Stimulated activated CD4-positive, alpha-beta T cell treated with anti-CD3 and anti-CD28 coated beads, Interleukin-15, amount 100 ng/mL, for 1 hour (primary cell): Measurements from ENCODE around the gene WDR54.
A peak's percentile ranks its signal among the peaks of the same experiment; 100 is the strongest.

Source experiments
- DNase-seq, 2 donors: peaks; one replicate each; pipeline ENCODE4 v3.0.0-alpha.2; 2020; ENCODE audit warnings: low read depth in 1 of 2, low spot score in 1 of 2

Gene WDR54, protein sequence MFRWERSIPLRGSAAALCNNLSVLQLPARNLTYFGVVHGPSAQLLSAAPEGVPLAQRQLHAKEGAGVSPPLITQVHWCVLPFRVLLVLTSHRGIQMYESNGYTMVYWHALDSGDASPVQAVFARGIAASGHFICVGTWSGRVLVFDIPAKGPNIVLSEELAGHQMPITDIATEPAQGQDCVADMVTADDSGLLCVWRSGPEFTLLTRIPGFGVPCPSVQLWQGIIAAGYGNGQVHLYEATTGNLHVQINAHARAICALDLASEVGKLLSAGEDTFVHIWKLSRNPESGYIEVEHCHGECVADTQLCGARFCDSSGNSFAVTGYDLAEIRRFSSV

GRCh38 chr2:74421221-74421870, at the start of gene WDR54, which contains the start of gene C2orf81:
Gene WDR54, plus strand, starts transcription at chr2:74421730. Its CDS starts 424 bp downstream, at chr2:74422154.
Gene C2orf81, minus strand, starts transcription at chr2:74421619. Its CDS starts 59 bp downstream, at chr2:74421560.
- peak; percentile 89 to 91 for DNase-seq

- no peak for DNase-seq
Measured at GRCh38 chr2:74372674-74373073, 48.9 kb upstream of the WDR54 start.

GRCh38 chr2:74373221-74373676, 48.3 kb upstream of the WDR54 start:
- DNase-seq, result no peak

- no peak for DNase-seq
Measured at GRCh38 chr2:74373985-74374384, 47.5 kb upstream of the WDR54 start.

DNA sequence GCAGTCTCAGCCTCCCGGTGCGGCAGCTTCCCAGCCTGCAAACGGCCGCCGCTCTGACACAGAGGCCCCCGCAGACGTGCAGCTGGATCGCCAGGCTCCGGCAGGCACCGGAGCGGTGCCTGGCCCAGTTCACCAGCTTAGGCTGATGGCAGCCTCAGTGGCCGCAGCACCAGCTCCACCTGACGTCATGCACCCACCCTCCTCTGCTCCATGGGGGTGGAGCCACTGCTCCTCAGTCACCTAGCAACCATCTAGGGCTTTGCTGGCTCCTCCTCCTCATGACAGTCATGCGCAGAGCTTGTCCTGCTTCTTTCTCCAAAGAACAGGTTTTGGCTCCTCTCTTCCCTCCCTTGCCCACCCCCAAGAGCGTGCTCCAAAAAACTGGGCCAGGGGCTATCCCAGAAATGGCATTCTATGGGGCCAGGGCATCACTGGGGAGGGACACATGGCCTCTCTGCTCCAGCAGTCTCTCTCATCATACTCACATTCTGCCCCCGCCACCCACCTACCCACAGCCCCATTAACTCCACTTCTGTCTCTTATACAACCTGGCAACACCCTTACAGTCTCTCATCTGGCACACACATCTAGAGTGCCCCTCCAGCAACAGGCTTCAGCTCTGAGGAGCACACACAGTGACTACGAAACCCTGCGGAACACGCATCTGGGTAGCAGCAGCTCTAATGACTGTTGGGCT, 46.9 kb upstream of the WDR54 start:
- no peak for DNase-seq

DNA sequence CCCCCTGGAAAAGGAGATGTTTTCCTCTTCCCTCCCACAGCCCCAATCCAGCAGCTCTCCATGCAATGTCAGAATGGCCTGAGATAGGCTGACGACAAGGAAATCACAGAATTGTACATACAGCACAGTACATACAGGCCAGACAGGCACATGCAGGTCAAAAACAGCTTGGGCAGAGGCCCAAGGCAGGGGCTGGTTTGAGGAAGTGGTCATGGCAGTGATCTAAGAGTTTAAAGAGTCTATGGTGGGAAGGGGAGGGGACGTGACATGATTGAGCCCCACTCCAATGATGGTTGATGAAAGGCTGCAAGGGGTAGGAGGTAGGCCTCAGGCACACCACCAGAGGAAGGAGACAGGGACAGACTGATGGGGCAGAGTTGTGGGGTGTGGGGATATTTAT, 45.7 kb upstream of the WDR54 start:
- DNase-seq, result no peak

GRCh38 chr2:74378007-74378406, 43.5 kb upstream of the WDR54 start:
- no peak for DNase-seq

DNA sequence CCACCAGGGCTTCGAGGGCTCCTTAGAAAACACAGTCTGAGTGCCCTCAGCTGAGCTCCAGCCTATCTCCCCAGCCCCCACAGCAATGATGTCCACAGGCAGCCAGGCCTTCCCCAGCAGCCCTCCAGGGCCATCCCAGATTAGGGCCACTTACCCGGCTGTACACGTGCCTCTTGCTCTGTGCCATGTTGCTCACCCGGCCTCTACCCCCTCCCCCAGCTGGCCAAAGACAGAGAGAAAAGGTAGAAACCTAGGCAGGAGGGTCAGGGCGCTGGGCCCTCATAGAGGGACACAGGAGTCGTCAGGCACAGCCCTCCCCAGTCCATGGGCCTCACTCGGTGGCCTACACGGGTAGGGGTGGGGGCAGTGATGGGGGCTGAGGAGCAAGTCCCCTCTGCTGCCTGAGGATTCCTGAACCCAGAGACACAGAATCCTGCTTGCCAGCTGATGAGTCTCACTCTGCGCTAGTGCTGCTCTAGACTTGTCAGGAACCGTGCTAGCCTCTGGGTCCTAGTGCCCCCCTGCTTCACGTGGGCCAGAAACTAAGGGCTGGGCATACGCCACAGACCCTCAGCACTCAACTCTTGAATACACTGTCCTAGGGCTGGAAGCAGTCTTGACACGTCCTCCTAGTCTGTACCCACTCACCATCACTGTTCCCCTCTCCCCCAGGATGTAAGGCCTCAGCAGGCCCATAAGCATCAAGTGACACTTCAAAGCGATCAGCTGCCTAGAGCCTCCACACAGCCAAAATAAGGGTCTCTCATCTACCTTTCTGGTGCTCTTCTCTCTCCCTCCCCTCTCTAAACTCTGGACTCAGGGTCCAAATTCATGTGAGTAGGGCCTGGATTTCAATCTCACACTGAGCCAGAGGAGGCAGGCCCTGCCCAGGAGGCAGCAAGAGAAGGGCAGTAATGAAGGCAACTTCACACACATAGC, 41.4 kb upstream of the WDR54 start, which contains the start of gene DCTN1:
Gene DCTN1, minus strand, starts transcription at position 461 of the 939 bp plus-strand sequence. Its CDS starts 274 bp downstream, at position 187.
- no peak for DNase-seq

DNA sequence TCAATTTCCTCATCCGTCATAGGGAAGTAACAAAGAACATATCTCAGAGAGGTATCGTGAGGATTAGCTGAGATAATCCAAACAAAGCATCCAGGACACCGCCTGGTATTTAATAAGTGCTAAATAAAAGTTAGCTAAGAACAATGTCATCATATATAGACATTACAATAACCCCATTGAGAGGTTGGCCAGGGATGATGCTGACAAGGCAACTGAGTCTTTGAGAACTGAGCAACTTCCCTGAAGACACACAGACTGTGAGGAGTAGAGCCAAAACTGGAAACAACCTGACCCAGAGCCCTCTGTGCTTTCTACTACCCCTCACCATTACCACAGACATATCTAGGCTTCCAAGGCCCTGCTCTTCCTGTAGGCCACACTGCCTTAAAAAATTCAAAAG, 39.8 kb upstream of the WDR54 start:
- no peak for DNase-seq

- no peak for DNase-seq
Measured at GRCh38 chr2:74383254-74383653, 38.3 kb upstream of the WDR54 start.

DNA sequence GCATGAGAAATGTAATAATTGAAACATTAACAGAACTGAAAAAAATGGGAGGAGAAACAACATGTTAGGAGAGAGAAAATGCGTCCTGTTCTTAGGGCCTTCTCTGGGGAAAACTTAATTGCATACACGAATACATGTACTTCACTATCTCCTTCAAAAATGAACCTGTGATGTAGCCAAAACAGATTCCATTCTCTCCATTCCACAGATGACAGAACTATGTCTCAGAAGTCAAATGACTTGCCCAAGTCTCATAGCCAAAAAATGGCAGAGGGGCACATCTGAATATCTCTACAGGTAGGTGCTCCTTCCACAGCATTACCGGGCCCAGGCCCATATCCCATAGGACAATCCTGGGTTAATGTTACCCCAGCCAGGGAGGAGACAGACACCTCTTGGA, 37.5 kb upstream of the WDR54 start:
- no peak for DNase-seq

GRCh38 chr2:74385396-74385795, 36.1 kb upstream of the WDR54 start:
- no peak for DNase-seq

DNA sequence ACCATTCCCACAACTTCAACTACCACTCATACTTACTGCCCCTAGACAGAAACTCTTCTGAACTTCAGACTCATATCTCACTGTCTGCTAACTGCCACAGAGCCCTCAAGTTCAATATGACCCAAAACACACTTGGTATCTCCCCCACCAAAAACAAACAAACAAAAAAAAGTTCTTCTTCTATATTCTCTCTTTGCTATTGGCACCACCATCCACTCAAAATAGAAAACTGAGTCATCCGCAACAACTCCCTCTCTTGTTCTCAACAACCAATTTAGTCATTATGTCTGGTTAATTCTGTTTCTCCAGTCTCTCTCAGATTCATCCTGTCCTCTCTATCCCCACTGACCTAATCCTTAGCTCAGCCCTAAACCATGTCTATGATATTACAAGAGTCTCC, 34.2 kb upstream of the WDR54 start:
- DNase-seq, result no peak

DNA sequence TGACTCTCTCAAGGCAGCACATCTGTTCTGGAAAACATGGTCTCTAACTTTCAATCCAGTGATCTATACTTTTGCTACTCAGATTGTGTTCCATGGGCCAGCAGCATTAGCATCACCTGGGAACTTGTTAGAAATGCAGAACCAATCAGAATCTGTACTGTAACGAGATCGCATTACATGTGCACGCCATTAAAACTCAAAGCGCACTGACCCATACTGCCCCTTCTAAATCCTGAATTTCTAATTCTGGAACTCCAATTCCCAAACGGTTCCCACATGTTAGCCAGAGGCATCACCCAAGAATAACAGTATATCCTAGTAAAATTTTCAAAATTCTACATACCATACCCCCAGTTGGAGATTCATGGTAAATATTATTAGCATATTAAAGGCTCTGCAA, 30.9 kb upstream of the WDR54 start:
- DNase-seq, result no peak

GRCh38 chr2:74391209-74391579, 30.3 kb upstream of the WDR54 start:
- no peak for DNase-seq

- peak; percentile 92 to 93 for DNase-seq
Measured at GRCh38 chr2:74391580-74392448, 29.7 kb upstream of the WDR54 start.

DNA sequence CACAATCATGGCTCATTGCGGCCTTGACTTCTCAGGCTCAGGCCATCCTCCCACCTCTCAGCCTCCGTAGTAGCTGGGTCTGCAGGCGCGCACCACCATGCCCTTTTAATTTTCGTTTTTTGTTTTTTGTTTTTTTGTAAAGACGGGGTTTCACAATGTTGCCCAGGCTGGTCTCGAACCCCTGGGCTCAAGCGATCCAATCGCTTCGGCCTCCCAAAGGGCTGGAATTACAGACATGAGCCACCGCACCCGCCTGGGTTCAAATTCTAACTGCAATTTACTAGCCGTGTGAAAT, 29.1 kb upstream of the WDR54 start:
- DNase-seq, result no peak

DNA sequence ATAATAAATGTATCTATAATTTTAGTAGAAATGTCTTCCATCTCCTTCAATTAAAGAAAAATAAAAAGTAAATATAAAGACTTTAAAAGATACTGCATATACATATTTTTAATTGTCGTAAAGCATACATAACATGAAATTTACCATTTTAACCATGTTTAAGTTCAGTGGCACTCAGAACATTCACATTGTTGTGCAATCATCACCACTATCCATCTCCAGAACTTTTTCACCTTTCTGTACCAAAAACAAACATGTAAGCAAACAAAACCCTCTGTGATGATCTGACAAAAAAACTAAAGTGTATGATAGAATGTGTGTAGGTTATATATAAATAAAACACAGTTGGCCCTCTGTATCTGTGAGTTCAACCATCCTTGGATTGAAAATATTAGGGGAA, 28.0 kb upstream of the WDR54 start:
- no peak for DNase-seq

DNA sequence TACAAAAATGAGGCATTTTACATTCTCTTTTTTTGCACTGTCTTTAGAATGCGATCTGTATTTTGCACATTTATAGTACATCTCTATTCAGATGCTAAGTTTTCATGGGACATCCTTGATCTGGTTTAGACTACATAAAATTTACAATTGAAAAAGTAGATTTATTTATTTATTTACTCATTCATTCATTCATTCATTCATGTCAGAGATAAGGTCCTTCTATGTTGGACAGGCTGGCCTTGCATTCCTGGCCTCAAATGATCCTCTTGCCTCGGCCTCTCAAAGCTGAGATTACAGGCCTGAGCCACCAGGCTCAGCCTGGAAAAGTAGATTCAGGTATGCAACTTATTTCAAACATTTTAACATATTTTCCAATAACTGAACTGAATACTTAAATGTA, 25.4 kb upstream of the WDR54 start:
- DNase-seq, result no peak

DNA sequence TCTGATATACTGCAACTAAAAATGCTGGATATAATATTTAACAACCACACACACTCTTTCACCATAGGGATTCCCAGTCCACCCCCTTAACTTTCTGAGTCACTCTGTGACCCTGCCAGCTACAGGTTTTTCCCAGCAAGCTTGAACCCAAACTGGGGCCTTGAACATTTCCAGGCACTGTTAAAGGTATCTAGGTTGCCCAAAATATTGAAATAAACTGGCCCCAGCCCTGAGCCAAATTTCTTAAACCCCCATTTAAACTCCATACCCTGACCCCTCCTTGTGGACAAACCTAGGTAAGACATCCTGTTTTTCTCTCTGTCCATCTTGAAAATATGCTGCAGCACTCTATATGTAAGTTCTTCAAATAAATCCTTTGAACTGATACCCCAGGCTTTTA, 21.7 kb upstream of the WDR54 start:
- DNase-seq, result no peak
